Activated T-cell treated with anti-CD3 and anti-CD28 coated beads for 24 hours (primary cell): ENCODE results near the gene SLIT3.

Experiments
- DNase-seq: peaks from one replicate; pipeline ENCODE4 v3.0.0-alpha.2; 2020; ENCODE audit warnings: low read depth

SLIT3 gene

DNA sequence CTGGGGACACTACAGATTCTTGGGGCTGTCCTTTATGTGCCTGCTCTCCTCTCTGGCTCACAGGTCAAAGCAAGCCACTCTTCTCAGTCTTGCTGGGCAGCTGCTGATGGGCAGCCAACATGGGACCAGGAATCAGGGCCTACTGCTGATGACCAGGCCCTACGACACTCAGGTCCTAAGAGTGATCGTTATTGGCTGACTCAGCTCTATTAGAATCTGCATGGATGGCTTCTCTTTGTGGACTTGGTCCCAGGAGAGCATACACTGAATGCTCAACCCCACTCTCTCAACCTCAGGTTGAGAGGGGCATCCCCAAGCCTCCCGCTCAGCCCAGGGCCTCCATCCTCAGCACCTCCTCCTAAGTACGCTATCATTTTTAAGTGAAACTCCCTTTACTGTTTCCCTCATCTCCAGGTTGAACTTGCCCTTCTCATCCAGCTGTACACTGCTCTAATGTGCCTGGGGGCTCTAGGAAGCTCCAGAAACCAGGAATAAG is 471.0 kb downstream of the SLIT3 start:
- no peak for DNase-seq

GRCh38 chr5:168829044-168829443 is 471.9 kb downstream of the SLIT3 start:
- no peak for DNase-seq

DNA sequence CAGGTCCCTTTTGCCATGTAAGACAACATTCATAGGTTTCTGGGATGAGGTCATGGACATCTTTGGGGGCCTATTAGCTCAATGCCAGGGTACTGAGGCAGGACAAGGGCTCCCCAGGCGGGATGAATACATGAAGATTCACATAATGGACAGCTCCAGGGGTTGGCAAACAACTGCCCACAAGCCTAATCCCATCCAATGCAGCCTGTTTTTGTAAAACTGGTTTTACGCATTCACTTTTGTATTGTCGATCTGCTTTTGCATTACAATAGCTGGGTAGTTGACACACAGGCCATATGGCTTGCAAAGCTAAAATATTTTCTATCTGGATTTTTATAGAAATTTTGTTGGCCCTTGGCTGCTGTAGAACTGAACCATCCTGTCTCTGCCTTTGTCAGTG is 473.3 kb downstream of the SLIT3 start:
- no peak for DNase-seq

DNA sequence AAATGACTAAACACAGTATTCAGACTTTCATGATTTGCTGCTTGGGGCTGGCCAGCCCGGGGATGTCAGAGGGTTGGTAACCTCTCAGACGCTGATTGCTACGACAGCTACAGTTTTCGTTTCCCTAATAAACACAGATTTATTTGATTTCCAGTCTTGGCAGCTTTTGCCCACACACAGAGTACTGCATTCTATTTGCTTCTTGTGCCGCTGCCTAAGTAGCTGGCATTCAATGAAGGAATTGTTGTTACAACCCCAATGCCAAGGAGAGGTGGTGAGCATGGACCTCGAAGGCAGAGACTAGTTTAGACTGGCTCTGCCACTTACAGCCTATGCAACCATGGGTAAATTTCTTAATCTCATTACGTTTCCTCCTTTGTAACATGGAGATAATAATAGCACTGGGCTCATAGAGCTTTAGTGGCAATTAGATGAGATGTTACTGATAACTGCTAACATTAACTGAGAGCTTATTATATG is 474.7 kb downstream of the SLIT3 start:
- no peak for DNase-seq

DNA sequence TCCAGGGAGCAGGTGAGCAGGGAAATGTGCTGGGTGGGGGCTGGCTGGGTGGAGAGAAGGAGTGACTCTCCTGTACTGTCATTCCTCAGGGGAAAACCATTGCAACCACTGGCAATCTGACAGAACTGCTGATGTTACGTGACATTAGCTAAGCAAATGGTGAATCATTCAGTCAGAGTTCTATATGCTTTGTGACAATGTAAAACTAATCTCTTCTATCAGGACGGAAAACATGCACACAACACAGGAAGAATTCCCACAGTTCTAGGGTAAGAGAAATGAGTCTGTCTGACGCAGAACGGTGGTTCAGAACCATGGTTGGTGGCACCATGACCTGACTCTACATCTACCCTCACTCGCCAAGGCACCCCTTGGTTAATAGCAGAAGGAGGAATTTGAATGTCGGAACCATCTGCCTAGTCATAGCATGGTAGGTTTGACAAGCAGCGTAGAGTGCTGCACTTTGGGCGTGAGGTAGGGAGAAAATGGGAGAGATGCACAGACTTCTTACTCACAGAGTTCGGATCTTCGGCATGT is 478.1 kb downstream of the SLIT3 start:
- DNase-seq: no peak

DNA sequence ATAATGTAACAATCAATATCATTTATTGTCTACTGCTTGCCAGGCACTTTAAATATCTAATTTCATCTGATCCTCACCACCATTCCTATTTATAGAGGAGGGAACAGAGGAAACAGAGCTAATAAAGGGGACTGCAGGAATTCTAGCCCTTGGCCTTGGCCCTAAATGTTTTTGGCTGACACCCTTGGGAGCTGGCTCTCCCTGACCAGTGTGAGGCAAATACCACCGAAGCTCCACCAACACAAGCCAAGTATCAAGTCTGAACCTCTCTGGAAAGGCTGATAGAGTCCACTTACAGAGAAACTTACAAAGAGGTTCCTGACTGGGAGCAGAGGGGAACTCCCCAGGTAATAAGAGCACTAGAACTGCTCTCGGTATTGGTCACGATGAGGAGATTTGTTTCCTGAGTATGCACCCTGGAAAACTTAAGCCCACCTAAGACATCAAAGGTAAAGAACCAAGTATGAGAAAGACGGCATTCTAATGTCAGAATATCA is 478.6 kb downstream of the SLIT3 start:
- no peak for DNase-seq

DNA sequence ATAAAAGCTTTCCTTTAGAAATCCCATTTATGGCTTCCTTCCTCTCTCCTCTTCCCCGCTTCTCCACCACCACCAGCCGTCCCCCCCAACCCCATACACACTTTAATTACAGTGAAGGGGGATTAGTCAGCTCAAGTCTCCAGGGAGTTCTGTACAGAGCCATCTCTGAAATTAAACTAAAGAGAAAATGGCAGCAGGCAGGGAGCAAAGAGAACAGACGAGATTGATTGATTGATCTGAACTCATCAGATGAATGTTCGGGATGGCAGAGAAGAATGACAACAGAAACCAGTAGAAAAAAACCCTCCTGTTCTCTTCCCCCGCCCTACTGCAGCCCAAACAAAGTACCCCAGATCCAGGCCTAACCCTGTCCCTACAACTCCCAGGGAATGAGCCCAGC is 480.1 kb downstream of the SLIT3 start:
- no peak for DNase-seq

- DNase-seq: no peak
Measured at GRCh38 chr5:168819004-168819621, 481.8 kb downstream of the SLIT3 start.

DNA sequence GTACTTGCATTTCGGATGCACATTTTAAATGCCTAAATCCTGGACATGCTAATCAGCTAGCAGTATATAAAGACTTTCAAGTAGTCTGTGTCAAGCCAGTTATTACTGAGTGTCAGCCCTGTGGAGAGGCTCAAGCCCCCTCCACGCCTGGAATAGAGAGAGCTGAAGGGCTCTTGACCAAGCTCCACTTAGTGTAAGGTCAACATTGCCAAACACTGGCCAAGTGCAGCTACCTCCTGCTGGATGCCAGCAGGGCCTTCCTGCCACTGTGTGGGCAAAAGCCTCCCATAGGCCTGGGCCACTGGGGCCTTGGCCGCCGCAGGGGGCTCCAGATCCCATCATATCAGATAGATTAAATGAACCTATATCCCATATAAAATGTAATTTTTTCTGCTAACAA is 482.4 kb downstream of the SLIT3 start:
- DNase-seq: no peak

DNA sequence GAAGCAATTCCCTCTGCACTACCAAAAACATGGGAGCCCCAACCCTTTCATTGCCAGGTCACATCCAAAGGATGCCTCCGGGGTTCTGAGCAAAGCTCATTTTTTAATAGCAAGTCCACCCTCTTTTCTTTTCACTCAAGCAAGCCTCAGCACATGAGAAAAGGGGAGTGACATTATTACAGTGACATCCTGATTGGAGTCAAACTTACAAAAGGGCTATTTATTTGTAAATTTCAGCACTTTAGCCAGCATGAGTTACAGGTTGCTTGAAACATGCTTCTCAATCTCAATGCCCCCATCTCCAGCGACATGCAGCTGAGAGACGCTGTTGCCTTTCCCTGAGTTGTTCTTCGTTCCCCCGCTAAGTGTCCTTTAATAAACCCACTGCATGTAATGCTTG is 483.3 kb downstream of the SLIT3 start:
- DNase-seq: no peak

DNA sequence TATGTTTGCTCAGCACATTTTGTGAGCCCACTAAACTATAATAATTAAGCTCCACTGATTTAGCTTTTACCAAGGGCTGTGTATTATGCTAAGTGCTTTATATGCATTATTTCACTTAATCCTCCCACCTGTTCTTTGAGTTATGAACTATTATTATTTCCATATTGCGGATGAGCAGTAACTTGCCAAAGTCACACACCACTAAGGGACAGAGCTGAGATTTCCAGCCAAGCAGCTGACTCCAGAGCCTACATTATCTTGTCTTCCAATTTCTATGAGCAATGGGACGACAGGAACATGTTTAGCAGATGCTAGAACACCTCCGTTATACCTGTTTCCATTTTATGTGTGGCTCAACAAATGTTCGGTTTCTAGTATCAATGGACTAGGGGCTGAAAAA is 484.3 kb downstream of the SLIT3 start:
- no peak for DNase-seq

GRCh38 chr5:168813184-168813968 is 487.6 kb downstream of the SLIT3 start:
- DNase-seq: no peak

- no peak for DNase-seq
Measured at GRCh38 chr5:168810641-168811040, 490.3 kb downstream of the SLIT3 start.

DNA sequence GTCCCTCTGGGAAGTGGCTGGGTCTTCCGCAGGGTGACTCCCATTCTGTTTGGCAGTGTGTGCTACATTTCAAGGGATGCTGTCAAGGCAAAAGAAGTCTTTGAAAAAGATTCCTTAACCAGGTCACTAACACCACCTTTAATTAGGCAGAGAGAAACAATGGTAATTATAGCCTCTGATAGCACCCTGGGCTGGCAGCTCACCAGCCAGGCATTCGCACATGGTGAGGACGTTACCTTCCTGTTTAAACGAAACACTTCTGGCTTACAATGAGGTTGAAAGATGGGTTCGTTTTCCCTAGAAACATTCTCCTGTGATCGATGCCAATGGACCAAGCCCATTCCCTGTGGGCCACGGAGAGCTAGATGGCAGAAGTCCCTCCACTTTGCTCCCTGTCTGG is 491.7 kb downstream of the SLIT3 start:
- DNase-seq: no peak

GRCh38 chr5:168808051-168808616 is 492.8 kb downstream of the SLIT3 start:
- DNase-seq: no peak

DNA sequence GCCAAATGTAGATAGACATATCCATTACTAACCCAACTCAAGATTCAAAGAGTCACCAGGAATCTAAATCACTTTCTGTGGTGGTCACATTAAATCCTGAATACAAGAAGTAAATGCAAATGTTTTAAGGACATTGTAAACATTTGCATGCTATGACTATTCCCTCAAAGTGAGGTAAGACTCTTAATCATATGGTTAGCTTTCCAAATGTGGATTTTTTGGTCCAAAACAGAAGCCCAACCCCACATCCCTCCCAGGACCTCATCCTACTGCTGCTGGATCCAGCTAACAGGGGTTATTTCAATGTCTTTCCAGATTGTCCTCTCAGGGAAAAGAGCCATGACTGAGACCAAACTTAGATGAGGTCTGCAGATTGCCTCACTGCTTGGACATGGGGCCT is 493.7 kb downstream of the SLIT3 start:
- no peak for DNase-seq

DNA sequence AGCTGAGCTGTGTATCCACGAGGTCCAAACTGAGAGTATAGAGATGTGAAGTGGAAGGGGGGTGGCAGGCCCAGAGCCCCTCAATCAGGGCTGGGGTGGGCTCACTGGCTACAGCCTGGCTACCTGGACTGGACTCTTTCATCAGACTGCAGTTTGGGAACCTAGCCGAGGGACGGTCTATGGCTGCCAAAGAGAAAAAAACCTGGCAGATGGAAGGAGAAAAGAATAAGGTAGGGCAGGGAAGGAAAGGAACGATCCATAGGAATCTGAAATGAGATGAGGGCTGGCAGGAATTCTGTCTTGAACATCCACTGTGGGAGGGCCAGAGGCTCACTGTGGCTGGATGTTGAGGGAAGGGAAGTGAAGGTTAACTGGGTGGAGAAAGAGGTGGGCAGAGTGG is 497.4 kb downstream of the SLIT3 start:
- DNase-seq: no peak

- no peak for DNase-seq
Measured at GRCh38 chr5:168802337-168802736, 498.6 kb downstream of the SLIT3 start.

DNA sequence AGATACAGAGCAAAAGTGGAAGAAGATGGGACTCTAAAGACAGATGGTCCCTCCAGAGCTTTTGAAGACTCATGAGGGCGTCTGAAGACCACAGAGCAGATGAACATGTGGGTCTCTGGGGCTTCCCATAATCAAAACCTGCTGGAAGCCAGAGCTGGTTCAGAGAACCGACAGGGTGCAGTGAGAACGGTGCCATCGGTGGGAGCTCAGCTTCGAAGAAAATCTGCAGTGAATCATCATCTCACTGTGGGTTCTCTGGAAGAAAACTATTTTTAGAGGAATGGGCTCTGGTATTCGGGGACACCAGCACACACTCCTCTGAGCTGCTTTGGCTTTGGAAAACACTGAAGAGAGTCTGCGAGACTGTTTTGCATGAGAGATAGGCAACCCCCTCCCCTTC is 499.4 kb downstream of the SLIT3 start:
- no peak for DNase-seq

GRCh38 chr5:168800701-168801100 is 500.2 kb downstream of the SLIT3 start:
- DNase-seq: no peak

- DNase-seq: no peak
Measured at GRCh38 chr5:168798065-168799023, 502.6 kb downstream of the SLIT3 start.
